Left hindlimb (tissue), 1 donor: ENCODE measurements around the gene AVEN.

Experiments
- DNase-seq: peaks from one replicate; pipeline ENCODE4 v3.0.0-alpha.2; 2018

Gene AVEN

DNA sequence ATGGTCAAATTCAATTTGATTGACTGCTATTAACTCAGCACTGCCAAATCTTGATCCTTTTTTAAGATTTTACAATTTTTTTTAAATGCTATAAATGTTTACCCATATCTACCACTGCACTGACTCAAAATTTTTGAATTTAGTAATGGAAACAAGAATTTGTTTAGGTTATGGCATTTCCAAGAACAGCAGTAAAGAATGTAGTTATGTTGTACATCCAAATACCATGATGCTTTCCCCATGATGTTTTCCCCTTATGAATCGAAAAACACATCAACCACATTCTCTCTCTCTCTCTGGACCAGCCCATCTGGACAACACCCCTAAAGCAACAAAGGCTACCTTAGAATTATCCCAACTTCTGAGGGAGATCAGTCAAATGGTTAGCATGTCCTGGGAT lies 56.5 kb downstream of the AVEN start:
- DNase-seq = no peak

GRCh38 chr15:33980159-33980558 lies 58.8 kb downstream of the AVEN start:
- DNase-seq = no peak

GRCh38 chr15:33975022-33975565 lies 63.9 kb downstream of the AVEN start:
- DNase-seq = no peak

GRCh38 chr15:33971811-33972210 lies 67.2 kb downstream of the AVEN start:
- no peak for DNase-seq

DNA sequence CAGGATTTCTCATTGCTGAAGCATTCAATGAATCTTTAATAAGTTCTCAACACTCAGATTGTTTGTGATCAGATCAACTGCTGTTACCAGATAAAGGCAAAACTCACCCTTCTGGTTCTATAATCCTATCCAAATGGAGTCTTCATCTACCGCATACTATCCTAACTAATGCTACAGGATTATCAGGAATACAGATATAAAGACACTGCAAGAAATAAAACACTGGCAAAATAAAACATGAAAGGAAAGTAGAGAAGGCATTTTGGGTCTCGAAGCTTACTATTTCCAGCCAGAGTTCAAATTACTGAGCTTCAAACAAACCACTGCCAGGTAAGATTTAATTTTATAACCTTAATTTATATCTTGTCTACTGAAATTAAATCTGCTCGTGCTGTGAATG lies 70.2 kb downstream of the AVEN start:
- no peak for DNase-seq

DNA sequence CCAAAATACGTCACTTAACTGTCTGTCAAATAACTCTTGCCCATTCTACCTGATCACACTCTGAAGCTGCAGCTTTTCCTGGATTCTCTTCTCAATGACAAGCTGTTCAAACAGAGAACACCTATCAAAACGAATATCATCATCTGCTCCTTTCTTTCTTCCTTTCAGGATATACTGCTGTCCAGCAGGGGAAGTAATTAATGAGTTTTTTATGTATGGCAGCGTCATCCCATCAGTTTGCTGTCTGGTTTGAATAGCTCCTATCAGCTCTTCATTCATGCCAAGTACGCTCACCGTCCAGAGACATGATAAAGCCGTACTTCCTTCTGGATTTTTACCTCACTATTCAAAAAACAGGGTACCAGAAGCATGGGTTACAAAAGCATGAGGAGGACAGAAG lies 70.8 kb downstream of the AVEN start, which contains the start of gene CHRM5:
CHRM5 (plus strand) TSS at position 274 of the 400 bp plus-strand sequence. CDS start 94,221 bp downstream, outside the sequence.
- DNase-seq = no peak

GRCh38 chr15:33964665-33965040 lies 74.4 kb downstream of the AVEN start:
- DNase-seq = no peak

DNA sequence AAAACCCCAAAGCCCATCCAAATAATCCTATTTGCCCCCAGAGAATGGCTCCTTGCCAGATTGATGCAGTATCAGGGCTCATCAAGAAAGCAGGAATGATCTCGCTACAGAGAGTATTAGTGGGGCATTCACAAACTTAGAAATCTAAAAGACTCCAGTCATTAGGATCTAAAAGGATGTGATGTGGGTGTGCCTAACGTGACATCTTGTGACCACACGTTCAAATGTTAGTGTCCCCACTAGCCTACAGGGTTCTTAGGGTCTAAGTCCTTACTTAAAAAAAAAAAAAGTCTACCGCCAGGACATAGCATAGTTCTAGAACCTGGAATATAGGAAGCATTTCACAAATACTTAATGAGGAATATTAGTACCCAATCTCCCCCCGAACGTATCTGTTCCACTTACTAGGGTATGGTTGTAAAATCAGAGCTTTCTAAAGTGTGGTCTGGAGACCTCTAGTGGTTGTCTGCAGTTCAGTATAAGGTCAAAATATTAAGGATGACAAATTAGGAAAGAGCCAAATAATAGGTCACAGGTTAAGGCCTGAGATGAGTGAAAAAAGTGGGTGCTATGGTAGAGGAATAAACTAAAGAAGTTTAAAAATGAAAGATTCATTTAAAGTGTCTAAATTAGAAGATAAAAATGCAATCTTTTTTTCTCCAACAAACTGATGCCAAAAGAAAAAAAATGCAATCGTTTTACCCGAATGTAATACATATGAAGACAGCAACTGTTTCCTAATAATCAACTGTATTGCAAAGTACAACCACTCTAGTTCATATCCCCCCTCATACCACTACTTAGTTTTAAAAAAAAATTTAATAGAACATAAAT lies 75.0 kb downstream of the AVEN start:
- DNase-seq = no peak

- DNase-seq = no peak
These were observed 78.5 kb downstream of the AVEN start for GRCh38 chr15:33960549-33960935.

DNA sequence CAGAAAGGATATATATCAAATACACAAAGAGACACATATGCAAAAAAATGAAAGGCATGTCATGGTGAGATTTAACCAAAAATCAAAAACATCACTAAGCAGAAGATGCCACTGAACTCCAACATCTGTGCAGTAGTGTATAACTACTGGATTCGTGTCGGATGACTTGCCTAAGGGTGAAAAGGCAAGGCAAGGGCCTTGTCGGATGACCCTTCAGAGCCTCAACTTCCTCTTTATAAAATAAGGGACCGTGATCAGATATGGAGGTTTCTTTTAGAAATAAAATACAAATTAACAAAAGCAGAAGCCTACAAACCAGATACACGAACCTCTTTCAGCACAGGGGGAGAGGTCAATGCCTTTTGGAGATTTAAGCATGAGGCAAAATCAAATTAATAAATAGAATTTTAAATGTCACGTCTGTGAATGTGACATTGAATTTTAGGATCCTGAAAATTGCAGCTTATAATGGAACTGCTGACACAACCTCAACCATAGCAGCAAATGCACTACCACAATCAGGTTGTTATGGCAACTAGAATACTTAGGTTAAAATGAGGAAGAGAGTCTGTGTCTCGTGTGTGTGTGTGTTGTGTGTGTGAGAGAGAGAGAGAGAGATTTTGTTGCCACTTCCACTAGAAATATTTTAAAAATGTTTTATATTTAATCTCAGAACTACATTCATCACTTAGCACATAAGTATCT lies 79.0 kb downstream of the AVEN start:
- no peak for DNase-seq

DNA sequence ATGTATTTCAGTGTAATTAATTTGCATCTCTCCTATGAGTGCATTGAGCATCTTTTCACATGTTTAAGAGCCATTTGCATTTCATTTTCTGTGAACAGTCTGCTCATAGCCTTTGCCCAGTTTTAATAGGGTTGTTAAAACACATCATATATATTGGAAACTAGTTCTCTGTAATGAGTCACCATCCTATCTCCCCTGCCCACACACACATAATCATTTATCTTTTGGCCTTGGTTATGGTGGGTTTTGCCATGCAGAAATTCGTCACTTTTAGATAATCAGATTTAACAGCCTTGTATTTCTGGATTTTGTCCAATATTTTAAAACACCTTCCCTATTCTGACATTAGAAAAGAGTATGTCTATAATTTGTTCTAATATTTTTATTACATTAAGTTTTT lies 82.6 kb downstream of the AVEN start:
- DNase-seq = no peak

GRCh38 chr15:33955945-33956344 lies 83.1 kb downstream of the AVEN start:
- DNase-seq = no peak

DNA sequence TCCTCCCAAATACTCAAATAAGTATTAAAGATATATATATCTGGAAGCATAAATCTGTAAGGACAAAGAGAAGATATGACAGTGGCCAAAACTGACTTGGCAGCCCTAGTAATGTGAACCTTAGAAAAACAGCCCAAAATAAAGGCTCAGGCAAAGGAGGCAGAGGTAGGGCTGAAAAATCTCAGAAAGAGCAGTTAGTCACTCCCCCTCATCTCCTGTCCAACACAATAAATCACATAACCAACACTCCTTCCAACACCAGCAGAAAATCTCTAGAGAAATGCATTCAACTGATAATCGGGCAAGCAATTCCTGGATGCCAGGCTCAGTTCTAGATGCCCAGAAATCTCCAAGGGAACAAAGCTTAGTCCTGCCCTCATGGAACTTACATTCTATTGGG lies 92.9 kb downstream of the AVEN start:
- no peak for DNase-seq

DNA sequence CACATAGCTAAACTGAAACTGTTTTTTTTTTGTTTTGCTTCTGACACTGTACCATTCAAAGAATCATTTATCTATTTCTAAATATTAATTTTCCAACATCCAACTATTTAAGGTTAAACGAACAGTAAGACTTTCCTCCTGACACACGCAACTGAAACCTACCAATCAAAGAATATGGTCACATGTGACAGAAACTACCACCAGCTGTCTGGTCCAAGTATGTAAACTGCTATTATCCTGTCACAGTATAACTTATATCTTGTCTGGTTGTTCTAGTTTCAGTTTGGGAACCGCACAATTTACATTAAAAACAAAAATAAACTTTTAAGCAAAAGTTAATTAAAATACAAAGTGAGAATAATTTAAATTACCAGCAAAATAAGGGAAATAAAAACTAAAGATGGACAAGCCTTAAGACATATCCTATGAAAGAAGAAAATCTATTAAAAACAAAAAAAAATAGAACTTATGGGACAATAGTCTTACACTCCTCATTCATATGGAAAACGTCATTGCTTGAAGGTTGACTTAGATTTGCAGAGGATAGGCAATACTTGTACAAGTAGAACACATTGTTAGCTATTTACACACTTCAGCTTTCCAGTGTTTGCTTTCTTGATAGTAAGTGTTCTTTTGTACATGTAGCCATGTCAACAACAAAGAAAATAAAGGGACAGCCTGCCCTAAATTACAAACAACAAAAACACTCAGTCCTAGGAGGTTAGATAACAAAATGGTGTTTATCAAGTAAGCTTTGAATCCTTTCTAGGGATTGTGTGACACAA lies 97.5 kb downstream of the AVEN start:
- no peak for DNase-seq

DNA sequence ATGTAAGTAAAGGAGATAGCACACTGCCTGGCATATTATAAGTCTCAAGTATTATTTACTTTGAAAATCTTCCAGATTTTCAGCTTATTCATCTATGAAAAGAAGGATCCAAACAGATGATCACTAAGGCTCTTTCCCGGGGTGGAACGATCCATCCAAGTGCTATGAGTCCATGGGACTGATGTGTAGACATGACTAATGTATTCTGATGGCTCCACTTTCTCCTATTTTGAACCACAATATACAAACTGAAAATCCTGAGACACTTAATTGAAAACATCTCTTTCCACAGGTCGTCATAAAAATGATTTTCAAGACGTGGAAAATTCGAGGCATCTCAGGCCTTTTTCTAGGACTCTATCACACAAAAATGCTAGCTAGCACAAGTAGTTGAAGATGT lies 104.1 kb downstream of the AVEN start:
- no peak for DNase-seq

GRCh38 chr15:33934396-33934795 lies 104.6 kb downstream of the AVEN start:
- no peak for DNase-seq

DNA sequence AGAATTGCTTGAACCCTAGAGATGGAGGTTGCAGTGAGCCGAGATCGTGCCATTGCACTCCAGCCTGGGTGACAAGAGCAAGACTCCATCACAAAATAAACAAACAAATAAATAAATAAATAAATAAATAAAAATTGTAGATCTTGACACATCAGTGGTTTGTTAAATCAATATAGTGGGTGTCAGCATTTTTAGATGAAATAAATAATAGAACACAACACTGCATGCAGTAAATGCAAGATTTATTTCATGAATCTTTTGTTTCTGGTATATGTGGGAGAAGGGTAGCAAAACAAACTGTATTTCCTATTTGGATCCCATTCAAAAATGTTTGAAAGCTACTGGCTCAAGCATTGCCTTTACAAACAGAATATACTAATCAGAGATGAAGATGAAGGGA lies 106.3 kb downstream of the AVEN start:
- no peak for DNase-seq

DNA sequence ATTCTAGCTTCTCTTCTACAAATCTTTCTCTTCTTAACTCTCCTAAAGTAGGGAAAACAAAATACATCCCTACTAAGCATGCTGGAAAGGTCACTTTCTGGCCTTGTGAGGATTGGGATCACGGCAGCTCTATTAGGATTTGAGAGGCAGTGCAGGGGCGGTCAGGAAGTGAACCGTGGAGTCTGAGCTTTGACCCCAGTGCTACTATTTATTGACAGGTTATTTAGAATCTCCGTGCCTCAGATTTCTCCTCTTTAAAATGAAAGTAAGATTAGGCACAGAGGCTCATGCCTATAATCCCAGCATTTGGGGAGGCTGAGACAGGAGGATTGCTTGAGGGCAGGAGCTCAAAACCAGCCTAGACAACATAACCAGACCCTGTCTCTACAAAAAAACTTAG lies 112.7 kb downstream of the AVEN start:
- no peak for DNase-seq

DNA sequence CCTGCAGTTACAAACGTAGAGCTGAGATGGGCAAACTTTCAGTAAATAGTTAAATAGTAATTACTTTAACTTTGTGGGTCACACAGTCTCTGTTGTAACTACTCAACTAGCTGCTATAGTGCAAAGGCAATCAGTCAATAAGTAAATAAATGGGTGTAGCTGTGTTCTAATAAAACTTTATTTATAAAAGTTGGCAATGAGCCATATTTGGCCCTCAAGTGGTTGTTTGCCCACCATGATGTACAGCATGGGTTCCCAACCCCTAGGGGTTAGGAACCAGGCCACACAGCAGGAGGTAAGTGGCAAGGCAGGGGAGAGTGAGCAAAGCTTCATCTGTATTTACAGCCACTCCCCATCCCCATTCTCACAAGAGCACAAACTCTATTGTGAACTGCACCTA lies 115.6 kb downstream of the AVEN start:
- DNase-seq = no peak

DNA sequence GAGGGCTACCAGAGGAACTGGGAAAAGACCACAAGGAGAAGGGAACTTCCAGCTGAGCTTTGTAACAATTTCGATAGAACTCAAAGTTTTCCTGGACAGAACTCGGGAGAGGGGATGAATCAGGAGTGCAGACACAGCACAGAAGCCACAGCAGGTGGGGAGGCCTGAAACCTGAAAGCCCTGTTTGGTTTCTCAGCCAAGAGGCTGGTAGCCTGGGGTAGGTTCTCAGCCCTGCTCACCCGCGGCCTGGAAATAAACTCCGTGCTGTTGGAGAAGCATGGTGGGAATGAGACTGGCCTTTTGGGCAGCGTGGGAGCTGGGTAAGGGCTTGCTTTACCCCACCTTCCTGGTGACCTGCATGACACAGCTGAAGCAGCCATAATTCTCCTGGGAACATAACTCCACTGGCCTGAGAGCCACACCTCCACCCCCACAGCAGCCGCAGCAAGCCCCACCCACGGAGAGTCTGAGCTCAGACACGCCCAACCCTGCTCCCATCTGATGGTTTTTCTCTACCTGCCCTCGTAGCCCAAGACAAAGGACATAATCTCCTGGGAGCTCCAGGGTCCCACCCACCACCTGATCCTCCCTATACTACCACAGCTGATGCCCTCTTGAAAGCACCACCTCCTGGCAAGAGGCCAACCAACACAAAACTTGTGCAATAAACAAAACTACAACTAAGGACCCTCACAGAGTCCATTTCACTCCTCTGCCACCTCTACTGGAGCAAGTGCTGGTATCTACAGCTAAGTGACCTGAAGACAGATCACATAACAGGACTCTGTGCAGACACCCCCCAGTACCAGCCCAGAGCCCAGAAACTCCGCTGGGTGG lies 123.2 kb downstream of the AVEN start:
- no peak for DNase-seq

GRCh38 chr15:33913459-33913858 lies 125.5 kb downstream of the AVEN start:
- DNase-seq = no peak

DNA sequence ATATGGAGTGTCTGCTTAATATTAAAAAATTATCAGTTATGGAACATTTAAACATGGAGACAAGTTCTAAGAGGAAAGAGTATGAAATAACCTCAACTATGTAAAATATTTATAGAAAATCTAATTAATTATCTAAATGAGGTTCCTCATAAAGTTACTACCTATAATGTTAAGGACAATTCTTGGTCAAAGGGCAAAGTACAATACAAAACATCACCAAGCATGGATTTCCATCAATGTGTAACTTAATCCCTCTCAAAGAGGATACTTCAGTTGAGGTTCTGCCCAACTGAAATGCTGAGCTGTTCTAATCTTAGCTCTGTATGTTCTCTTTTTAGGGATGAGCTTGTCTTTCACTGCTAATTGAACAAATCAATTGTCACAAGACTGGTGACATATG lies 126.7 kb downstream of the AVEN start:
- DNase-seq = no peak
